Immature natural killer cell (primary cell): ENCODE data around the gene LRRC4C. TPM values are rescaled to one million over a fixed set of nuclear protein-coding genes. Genes with fewer than 3 reads are reported as not detected.

Source experiments
- DNase-seq, 3 donors: peaks; one replicate each; pipeline ENCODE4 v3.0.0; 2022; ENCODE audit warnings: mixed read lengths in 1 of 3
- H3K27ac Mint-ChIP-seq, 6 donors: one replicate each; pipeline ENCODE4 v1.8.0; 2020; ENCODE audit warnings: mixed read lengths in 6 of 6, mild to moderate bottlenecking in 5 of 6, inconsistent platforms in 4 of 6, moderate library complexity in 3 of 6
- H3K27me3 Mint-ChIP-seq, 3 donors: one replicate each; pipeline ENCODE4 v1.8.0; 2020 to 2021; ENCODE audit warnings: low read depth in 3 of 3, mild to moderate bottlenecking in 3 of 3, mixed read lengths in 3 of 3, moderate library complexity in 3 of 3, inconsistent platforms in 1 of 3
- H3K36me3 Mint-ChIP-seq, 3 donors: one replicate each; pipeline ENCODE4 v1.8.0; 2020; ENCODE audit warnings: mixed read lengths in 3 of 3, inconsistent platforms in 2 of 3, mild to moderate bottlenecking in 2 of 3
- H3K4me1 Mint-ChIP-seq, 2 donors: one replicate each; pipeline ENCODE4 v1.8.0; 2020; ENCODE audit warnings: inconsistent platforms in 2 of 2, mild to moderate bottlenecking in 2 of 2, mixed read lengths in 2 of 2, moderate library complexity in 1 of 2
- H3K4me3 Mint-ChIP-seq, 5 donors: one replicate each; pipeline ENCODE4 v1.8.0; 2020; ENCODE audit warnings: mild to moderate bottlenecking in 5 of 5, mixed read lengths in 5 of 5, inconsistent platforms in 3 of 5, moderate library complexity in 3 of 5
- H3K9me3 Mint-ChIP-seq, 6 donors: one replicate each; pipeline ENCODE4 v1.8.0; 2020; ENCODE audit warnings: mild to moderate bottlenecking in 6 of 6, mixed read lengths in 6 of 6, inconsistent platforms in 4 of 6, moderate library complexity in 3 of 6
- polyA plus RNA-seq, 3 donors: library from polyadenylated mRNA; unstranded; fragments of 300-500 nt; fragmentation: Illumina TruSeq; gene quantifications; one replicate each; pipeline ENCODE4 v1.2.3, GENCODE V29; 2021

The LRRC4C gene
- polyA plus RNA-seq, 3 donors from 2014 or later: not detected

- no peaks in the 10 kb centered on the region for H3K4me1 Mint-ChIP-seq
- peaks cover 5 to 44% (median 27%) of the 10 kb centered on the region in 6 donors for H3K9me3 Mint-ChIP-seq
- no peak for DNase-seq
- H3K27me3 Mint-ChIP-seq: no peaks in the 10 kb centered on the region
- peaks cover 0 to 6% (median 0%) of the 10 kb centered on the region in 3 donors for H3K36me3 Mint-ChIP-seq
- no peak overlapping the region for H3K4me3 Mint-ChIP-seq
- H3K27ac Mint-ChIP-seq: no peak overlapping the region
Observed at GRCh38 chr11:40841231-40841630, 618.2 kb downstream of the LRRC4C start.

GRCh38 chr11:40838181-40838683, 621.2 kb downstream of the LRRC4C start:
- H3K27me3 Mint-ChIP-seq: no peaks in the 10 kb centered on the region
- H3K27ac Mint-ChIP-seq: no peak overlapping the region
- peaks cover 0 to under 1% (median 0%) of the 10 kb centered on the region in 3 donors for H3K36me3 Mint-ChIP-seq
- DNase-seq: no peak
- H3K4me1 Mint-ChIP-seq: no peaks in the 10 kb centered on the region
- no peak overlapping the region for H3K4me3 Mint-ChIP-seq
- H3K9me3 Mint-ChIP-seq: peaks cover 4 to 39% (median 26%) of the 10 kb centered on the region in 6 donors

GRCh38 chr11:40827116-40827515, 632.3 kb downstream of the LRRC4C start:
- no peaks in the 10 kb centered on the region for H3K27me3 Mint-ChIP-seq
- H3K36me3 Mint-ChIP-seq: no peaks in the 10 kb centered on the region
- H3K27ac Mint-ChIP-seq: no peak overlapping the region
- no peaks in the 10 kb centered on the region for H3K4me1 Mint-ChIP-seq
- peaks cover 7 to 66% (median 33%) of the 10 kb centered on the region in 6 donors for H3K9me3 Mint-ChIP-seq
- H3K4me3 Mint-ChIP-seq: no peak overlapping the region
- DNase-seq: no peak

GRCh38 chr11:40826601-40827000, 632.9 kb downstream of the LRRC4C start:
- Mint-ChIP-seq H3K4me1 (no peaks in the 10 kb centered on the region), H3K27ac (no peak overlapping the region)

GRCh38 chr11:40825201-40825834, 634.1 kb downstream of the LRRC4C start:
- no peak for DNase-seq
- no peaks in the 10 kb centered on the region for H3K4me1 Mint-ChIP-seq
- no peak overlapping the region for H3K27ac Mint-ChIP-seq
- no peaks in the 10 kb centered on the region for H3K27me3 Mint-ChIP-seq
- H3K36me3 Mint-ChIP-seq: no peaks in the 10 kb centered on the region
- no peak overlapping the region for H3K4me3 Mint-ChIP-seq
- H3K9me3 Mint-ChIP-seq: peaks cover 7 to 59% (median 32%) of the 10 kb centered on the region in 6 donors

More at GRCh38 chr11:40826601-40827000, 632.9 kb downstream of the LRRC4C start:
- no peak for DNase-seq
- Mint-ChIP-seq H3K4me3 (no peak overlapping the region), H3K36me3 (no peaks in the 10 kb centered on the region), H3K9me3 (peaks cover 7 to 69% (median 35%) of the 10 kb centered on the region in 6 donors), H3K27me3 (no peaks in the 10 kb centered on the region)

- H3K4me1 Mint-ChIP-seq: no peaks in the 10 kb centered on the region
- H3K4me3 Mint-ChIP-seq: no peak overlapping the region
- H3K27ac Mint-ChIP-seq: no peak overlapping the region
- peaks cover 0 to 2% (median 1%) of the 10 kb centered on the region in 3 donors for H3K27me3 Mint-ChIP-seq
- peaks cover 8 to 65% (median 34%) of the 10 kb centered on the region in 6 donors for H3K9me3 Mint-ChIP-seq
- H3K36me3 Mint-ChIP-seq: peaks cover 0 to 6% (median 0%) of the 10 kb centered on the region in 3 donors
- no peak for DNase-seq
Observed at GRCh38 chr11:40819230-40819629, 640.2 kb downstream of the LRRC4C start.

- peaks cover 0 to 4% (median 2%) of the 10 kb centered on the region in 3 donors for H3K27me3 Mint-ChIP-seq
- H3K9me3 Mint-ChIP-seq: peaks cover 8 to 66% (median 27%) of the 10 kb centered on the region in 6 donors
- H3K4me3 Mint-ChIP-seq: no peak overlapping the region
- H3K4me1 Mint-ChIP-seq: no peaks in the 10 kb centered on the region
- DNase-seq: no peak
- peaks cover 0 to 6% (median 0%) of the 10 kb centered on the region in 3 donors for H3K36me3 Mint-ChIP-seq
- no peak overlapping the region for H3K27ac Mint-ChIP-seq
Observed at GRCh38 chr11:40816976-40817375, 642.5 kb downstream of the LRRC4C start.

- Mint-ChIP-seq H3K36me3 (no peaks in the 10 kb centered on the region), H3K9me3 (peaks cover 6 to 62% (median 34%) of the 10 kb centered on the region in 6 donors), H3K27ac (no peak overlapping the region), H3K27me3 (peaks cover 0 to 2% (median 2%) of the 10 kb centered on the region in 3 donors), H3K4me3 (no peak overlapping the region), H3K4me1 (no peaks in the 10 kb centered on the region)
- no peak for DNase-seq
Observed at GRCh38 chr11:40797981-40798380, 661.5 kb downstream of the LRRC4C start.

GRCh38 chr11:40787224-40787623, 672.2 kb downstream of the LRRC4C start:
- Mint-ChIP-seq H3K27me3 (peaks cover 0 to 3% (median 0%) of the 10 kb centered on the region in 3 donors), H3K27ac (no peak overlapping the region), H3K4me3 (no peak overlapping the region), H3K36me3 (no peaks in the 10 kb centered on the region), H3K4me1 (no peaks in the 10 kb centered on the region), H3K9me3 (peaks cover 6 to 70% (median 37%) of the 10 kb centered on the region in 6 donors)
- no peak for DNase-seq

GRCh38 chr11:40763046-40763445, 696.4 kb downstream of the LRRC4C start:
- Mint-ChIP-seq H3K36me3 (no peaks in the 10 kb centered on the region), H3K9me3 (peaks cover 18 to 67% (median 31%) of the 10 kb centered on the region in 6 donors), H3K27ac (no peak overlapping the region), H3K4me1 (no peaks in the 10 kb centered on the region), H3K4me3 (no peak overlapping the region), H3K27me3 (no peaks in the 10 kb centered on the region)
- DNase-seq: no peak

GRCh38 chr11:40759341-40759740, 700.1 kb downstream of the LRRC4C start:
- H3K27me3 Mint-ChIP-seq: no peaks in the 10 kb centered on the region
- no peak overlapping the region for H3K4me3 Mint-ChIP-seq
- H3K27ac Mint-ChIP-seq: no peak overlapping the region
- peaks cover 12 to 62% (median 32%) of the 10 kb centered on the region in 6 donors for H3K9me3 Mint-ChIP-seq
- H3K4me1 Mint-ChIP-seq: no peaks in the 10 kb centered on the region
- DNase-seq: no peak
- H3K36me3 Mint-ChIP-seq: peaks cover 0 to 4% (median under 1%) of the 10 kb centered on the region in 3 donors

GRCh38 chr11:40754297-40754696, 705.2 kb downstream of the LRRC4C start:
- Mint-ChIP-seq H3K4me3 (no peak overlapping the region), H3K36me3 (peaks cover 0 to 4% (median 3%) of the 10 kb centered on the region in 3 donors), H3K27me3 (no peaks in the 10 kb centered on the region), H3K9me3 (peaks cover 9 to 51% (median 35%) of the 10 kb centered on the region in 6 donors), H3K27ac (no peak overlapping the region), H3K4me1 (no peaks in the 10 kb centered on the region)
- DNase-seq: no peak

GRCh38 chr11:40746282-40746681, 713.2 kb downstream of the LRRC4C start:
- Mint-ChIP-seq H3K9me3 (peaks cover 23 to 69% (median 49%) of the 10 kb centered on the region in 6 donors), H3K4me3 (no peak overlapping the region), H3K36me3 (peaks cover 0 to 5% (median 0%) of the 10 kb centered on the region in 3 donors), H3K27ac (no peak overlapping the region), H3K27me3 (no peaks in the 10 kb centered on the region), H3K4me1 (no peaks in the 10 kb centered on the region)
- no peak for DNase-seq

- no peak overlapping the region for H3K27ac Mint-ChIP-seq
- peaks cover 21 to 56% (median 37%) of the 10 kb centered on the region in 6 donors for H3K9me3 Mint-ChIP-seq
- H3K36me3 Mint-ChIP-seq: peaks cover 0 to 4% (median 0%) of the 10 kb centered on the region in 3 donors
- H3K27me3 Mint-ChIP-seq: no peaks in the 10 kb centered on the region
- H3K4me1 Mint-ChIP-seq: no peaks in the 10 kb centered on the region
- DNase-seq: no peak
- H3K4me3 Mint-ChIP-seq: no peak overlapping the region
Observed at GRCh38 chr11:40732132-40732531, 727.3 kb downstream of the LRRC4C start.
